Tibial nerve (tissue), 4 donors: ENCODE measurements around the gene APOB.

Experiments used
- EP300 ChIP-seq, 2 donors: sonication (generic); formaldehyde crosslinking; IDR thresholded peaks; one replicate each; pipeline ENCODE4 v1.6.1; 2017; ENCODE audit warnings: antibody characterized with exemption in 2 of 2, mild to moderate bottlenecking in 1 of 2
- POLR2A ChIP-seq, 2 donors: fragments of 450-650 bp; IDR thresholded peaks; one replicate each; pipeline ENCODE4 v1.6.1; 2017; ENCODE audit warnings: antibody characterized with exemption in 2 of 2, mild to moderate bottlenecking in 2 of 2, moderate library complexity in 2 of 2
- TF ChIP-seq, protein P1 (sequence below), 5 experiments: fragments of 200-600 bp in 3 of 5; fragments of 450-650 bp in 2 of 5; sonication (generic) in 3 of 5; IDR thresholded peaks; one replicate each; pipeline ENCODE4 v1.5.1; 2016 to 2019; ENCODE audit warnings: antibody characterized with exemption in 5 of 5, mild to moderate bottlenecking in 3 of 5, moderate library complexity in 2 of 5

DNA sequence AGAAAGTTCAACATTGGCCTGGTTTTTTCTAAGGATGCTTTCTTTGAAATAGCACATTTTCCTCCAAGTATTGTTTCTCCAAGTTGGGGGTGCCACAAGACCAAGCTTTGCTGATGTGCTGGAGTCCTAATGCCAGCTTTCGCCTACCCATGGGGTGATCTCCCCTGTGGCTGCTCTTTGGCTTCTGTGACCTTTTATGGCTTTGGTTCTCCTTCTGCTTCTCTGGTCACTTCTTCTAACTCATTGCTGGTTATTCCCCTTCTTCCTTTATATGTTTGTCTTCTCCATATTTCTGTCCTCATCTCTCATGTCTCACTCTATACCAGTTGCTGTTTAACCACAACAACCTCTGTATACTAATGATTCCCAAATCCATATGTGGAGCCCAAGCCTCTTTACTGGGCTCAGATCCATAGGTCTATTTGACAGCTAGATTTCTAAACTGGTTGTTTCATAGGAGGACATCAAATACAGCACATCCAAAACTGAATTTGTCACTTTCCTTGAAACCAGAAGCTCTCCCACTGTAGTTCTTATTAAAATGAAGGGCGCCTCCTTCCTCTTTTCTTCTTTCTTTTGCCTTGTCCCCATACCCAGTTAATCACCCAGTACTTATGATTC lies 23.1 kb downstream of the APOB start:
- TF ChIP-seq EP300 (IDR thresholded peaks at IDR 0.05) (no peak), POLR2A (IDR thresholded peaks at IDR 0.05) (no peak)
- TF ChIP-seq, protein P1, sequence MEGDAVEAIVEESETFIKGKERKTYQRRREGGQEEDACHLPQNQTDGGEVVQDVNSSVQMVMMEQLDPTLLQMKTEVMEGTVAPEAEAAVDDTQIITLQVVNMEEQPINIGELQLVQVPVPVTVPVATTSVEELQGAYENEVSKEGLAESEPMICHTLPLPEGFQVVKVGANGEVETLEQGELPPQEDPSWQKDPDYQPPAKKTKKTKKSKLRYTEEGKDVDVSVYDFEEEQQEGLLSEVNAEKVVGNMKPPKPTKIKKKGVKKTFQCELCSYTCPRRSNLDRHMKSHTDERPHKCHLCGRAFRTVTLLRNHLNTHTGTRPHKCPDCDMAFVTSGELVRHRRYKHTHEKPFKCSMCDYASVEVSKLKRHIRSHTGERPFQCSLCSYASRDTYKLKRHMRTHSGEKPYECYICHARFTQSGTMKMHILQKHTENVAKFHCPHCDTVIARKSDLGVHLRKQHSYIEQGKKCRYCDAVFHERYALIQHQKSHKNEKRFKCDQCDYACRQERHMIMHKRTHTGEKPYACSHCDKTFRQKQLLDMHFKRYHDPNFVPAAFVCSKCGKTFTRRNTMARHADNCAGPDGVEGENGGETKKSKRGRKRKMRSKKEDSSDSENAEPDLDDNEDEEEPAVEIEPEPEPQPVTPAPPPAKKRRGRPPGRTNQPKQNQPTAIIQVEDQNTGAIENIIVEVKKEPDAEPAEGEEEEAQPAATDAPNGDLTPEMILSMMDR (IDR thresholded peaks at IDR 0.05) = no peak
